ENCODE results near the gene HTR2B.
"Not testable (repeated sequence)": the region's sequence is repeated elsewhere in the genome, so short reads cannot be mapped to it uniquely, and the experiment has no call there.

HTR2B gene

GRCh38 chr2:231160701-231161100, 35.9 kb upstream of the HTR2B start:
- Histone ChIP-seq H3K27ac (ENCODE audit: low read length) (no peak overlapping the region), H3K27me3 (ENCODE audit: control insufficient read depth, insufficient read depth, low read length) (no peaks in the 10 kb centered on the region), H3K4me1 (ENCODE audit: control insufficient read depth, low read depth, low read length) (peaks cover 8% of the 10 kb centered on the region), H3K36me3 (ENCODE audit: control insufficient read depth, low read depth, low read length) (peaks cover 21% of the 10 kb centered on the region), H3K9me3 (ENCODE audit: control insufficient read depth, low read depth, low read length) (no peaks in the 10 kb centered on the region), H3K9ac (ENCODE audit: low read length) (no peak overlapping the region), H3K4me3 (ENCODE audit: low read length) (no peak overlapping the region)

GRCh38 chr2:231159306-231159705, 34.5 kb upstream of the HTR2B start:
- no peak overlapping the region for H3K27ac ChIP-seq (ENCODE audit: low read length)
- H3K27me3 ChIP-seq (ENCODE audit: control insufficient read depth, insufficient read depth, low read length), result no peaks in the 10 kb centered on the region
- H3K9me3 ChIP-seq (ENCODE audit: control insufficient read depth, low read depth, low read length), result no peaks in the 10 kb centered on the region
- H3K36me3 ChIP-seq (ENCODE audit: control insufficient read depth, low read depth, low read length), result peaks cover 20% of the 10 kb centered on the region
- H3K4me1 ChIP-seq (ENCODE audit: control insufficient read depth, low read depth, low read length), result peaks cover 8% of the 10 kb centered on the region
- H3K4me3 ChIP-seq (ENCODE audit: low read length), result no peak overlapping the region
- H3K9ac ChIP-seq (ENCODE audit: low read length), result no peak overlapping the region

DNA sequence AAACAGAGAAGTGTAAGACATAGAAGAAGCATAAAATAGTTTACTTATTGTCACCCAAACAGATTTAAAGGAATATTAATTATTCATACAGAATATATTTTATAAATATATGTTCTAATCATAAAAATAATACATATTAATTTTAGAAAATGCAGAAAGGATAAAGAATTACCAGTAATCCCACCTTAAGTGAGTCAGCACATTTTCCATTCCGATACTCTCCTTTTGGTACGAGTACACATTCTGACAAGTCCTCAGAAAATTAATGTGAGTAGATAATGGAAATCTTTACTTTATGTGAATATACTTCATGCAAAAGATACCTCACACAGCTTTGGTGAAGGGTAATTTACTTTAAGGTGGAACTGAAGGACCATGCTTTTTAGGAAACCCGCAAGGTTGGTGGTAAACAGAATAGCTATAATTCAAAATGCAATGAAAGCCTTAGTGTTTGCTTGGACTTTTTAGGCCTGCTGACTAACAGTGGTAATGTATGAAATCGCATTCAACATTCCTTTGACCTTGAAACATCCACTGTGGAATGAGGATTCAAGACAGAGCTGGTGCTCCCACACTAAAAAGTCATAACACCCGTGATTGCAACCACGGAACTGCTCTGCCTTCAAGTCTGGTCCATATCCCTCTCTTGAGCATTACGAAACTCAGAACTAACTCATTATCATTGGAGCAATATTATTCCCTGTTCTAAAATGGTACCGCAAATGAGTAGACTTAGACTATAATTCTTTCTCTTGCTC, 28.1 kb upstream of the HTR2B start:
- Histone ChIP-seq H3K9me3 (ENCODE audit: control insufficient read depth, low read depth, low read length) (no peaks in the 10 kb centered on the region), H3K9ac (ENCODE audit: low read length) (no peak overlapping the region), H3K27ac (ENCODE audit: low read length) (no peak overlapping the region), H3K36me3 (ENCODE audit: control insufficient read depth, low read depth, low read length) (peaks cover 43% of the 10 kb centered on the region), H3K27me3 (ENCODE audit: control insufficient read depth, insufficient read depth, low read length) (no peaks in the 10 kb centered on the region), H3K4me1 (ENCODE audit: control insufficient read depth, low read depth, low read length) (no peaks in the 10 kb centered on the region), H3K4me3 (ENCODE audit: low read length) (no peak overlapping the region)

GRCh38 chr2:231146665-231147064, 21.8 kb upstream of the HTR2B start:
- no peak overlapping the region for H3K9ac ChIP-seq (ENCODE audit: low read length)
- H3K36me3 ChIP-seq (ENCODE audit: control insufficient read depth, low read depth, low read length), result peaks cover 38% of the 10 kb centered on the region
- H3K27me3 ChIP-seq (ENCODE audit: control insufficient read depth, insufficient read depth, low read length), result no peaks in the 10 kb centered on the region

DNA sequence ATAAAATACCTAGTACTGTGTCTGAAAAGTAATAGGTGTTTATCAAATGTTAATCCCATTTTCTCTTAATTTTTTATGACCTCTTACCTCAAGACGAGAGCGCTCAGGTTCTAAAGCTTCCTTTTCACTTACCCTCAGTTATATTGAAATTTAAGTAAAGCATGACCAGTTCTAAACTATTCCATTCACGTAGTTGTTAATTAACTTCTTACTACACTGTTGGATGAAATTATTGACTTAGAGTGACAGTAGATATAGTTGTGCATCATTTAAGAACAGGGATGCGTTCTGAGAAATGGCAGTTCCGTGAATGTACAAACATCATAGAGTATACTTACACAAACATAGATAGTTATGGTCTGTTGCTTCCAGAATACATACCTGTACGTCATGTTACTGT, 20.1 kb upstream of the HTR2B start:
- H3K4me3 ChIP-seq (ENCODE audit: low read length), result no peak overlapping the region
- no peak overlapping the region for H3K9ac ChIP-seq (ENCODE audit: low read length)
- peaks cover 36% of the 10 kb centered on the region for H3K36me3 ChIP-seq (ENCODE audit: control insufficient read depth, low read depth, low read length)
- no peaks in the 10 kb centered on the region for H3K27me3 ChIP-seq (ENCODE audit: control insufficient read depth, insufficient read depth, low read length)
- no peaks in the 10 kb centered on the region for H3K9me3 ChIP-seq (ENCODE audit: control insufficient read depth, low read depth, low read length)
- H3K4me1 ChIP-seq (ENCODE audit: control insufficient read depth, low read depth, low read length), result no peaks in the 10 kb centered on the region
- no peak overlapping the region for H3K27ac ChIP-seq (ENCODE audit: low read length)

More at GRCh38 chr2:231146665-231147064, 21.8 kb upstream of the HTR2B start:
- Histone ChIP-seq H3K9me3 (ENCODE audit: control insufficient read depth, low read depth, low read length) (no peaks in the 10 kb centered on the region), H3K4me3 (ENCODE audit: low read length) (no peak overlapping the region), H3K4me1 (ENCODE audit: control insufficient read depth, low read depth, low read length) (no peaks in the 10 kb centered on the region), H3K27ac (ENCODE audit: low read length) (no peak overlapping the region)

DNA sequence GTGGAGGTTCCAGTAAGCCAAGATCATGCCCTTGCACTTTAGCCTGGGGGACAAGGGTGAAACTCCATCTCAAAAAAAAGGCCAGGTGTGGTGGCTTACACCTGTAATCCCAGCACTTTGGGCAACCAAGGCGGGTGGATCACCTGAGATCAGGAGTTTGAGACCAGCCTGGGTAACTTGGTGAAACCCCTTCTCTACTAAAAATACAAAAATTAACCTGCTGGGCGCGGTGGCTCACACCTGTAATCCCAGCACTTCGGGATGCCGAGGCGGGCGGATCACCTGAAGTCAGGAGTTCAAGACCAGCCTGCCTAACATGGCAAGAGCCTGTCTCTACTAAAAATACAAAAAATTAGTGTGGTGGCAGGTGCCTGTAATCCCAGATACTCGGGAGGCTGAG, 16.0 kb upstream of the HTR2B start:
- H3K9me3 ChIP-seq (ENCODE audit: control insufficient read depth, low read depth, low read length); H3K4me3 ChIP-seq (ENCODE audit: low read length); H3K36me3 ChIP-seq (ENCODE audit: control insufficient read depth, low read depth, low read length); H3K4me1 ChIP-seq (ENCODE audit: control insufficient read depth, low read depth, low read length); H3K27me3 ChIP-seq (ENCODE audit: control insufficient read depth, insufficient read depth, low read length); H3K9ac ChIP-seq (ENCODE audit: low read length); H3K27ac ChIP-seq (ENCODE audit: low read length): not testable (repeated sequence)

- Histone ChIP-seq H3K27ac (ENCODE audit: low read length) (no peak overlapping the region), H3K36me3 (ENCODE audit: control insufficient read depth, low read depth, low read length) (peaks cover 8% of the 10 kb centered on the region), H3K4me3 (ENCODE audit: low read length) (no peak overlapping the region), H3K4me1 (ENCODE audit: control insufficient read depth, low read depth, low read length) (no peaks in the 10 kb centered on the region), H3K27me3 (ENCODE audit: control insufficient read depth, insufficient read depth, low read length) (no peaks in the 10 kb centered on the region), H3K9me3 (ENCODE audit: control insufficient read depth, low read depth, low read length) (no peaks in the 10 kb centered on the region), H3K9ac (ENCODE audit: low read length) (no peak overlapping the region)
Measured at GRCh38 chr2:231139796-231140195, 15.0 kb upstream of the HTR2B start.

GRCh38 chr2:231138699-231139098, 13.9 kb upstream of the HTR2B start:
- Histone ChIP-seq H3K27ac (ENCODE audit: low read length) (no peak overlapping the region), H3K9ac (ENCODE audit: low read length) (no peak overlapping the region), H3K36me3 (ENCODE audit: control insufficient read depth, low read depth, low read length) (peaks cover 8% of the 10 kb centered on the region), H3K9me3 (ENCODE audit: control insufficient read depth, low read depth, low read length) (no peaks in the 10 kb centered on the region), H3K4me1 (ENCODE audit: control insufficient read depth, low read depth, low read length) (no peaks in the 10 kb centered on the region), H3K27me3 (ENCODE audit: control insufficient read depth, insufficient read depth, low read length) (no peaks in the 10 kb centered on the region), H3K4me3 (ENCODE audit: low read length) (no peak overlapping the region)

GRCh38 chr2:231134910-231135655, 10.2 kb upstream of the HTR2B start:
- H3K9ac ChIP-seq (ENCODE audit: low read length), result no peak overlapping the region
- no peak overlapping the region for H3K27ac ChIP-seq (ENCODE audit: low read length)
- peaks cover 6% of the 10 kb centered on the region for H3K4me1 ChIP-seq (ENCODE audit: control insufficient read depth, low read depth, low read length)
- H3K27me3 ChIP-seq (ENCODE audit: control insufficient read depth, insufficient read depth, low read length), result no peaks in the 10 kb centered on the region
- H3K4me3 ChIP-seq (ENCODE audit: low read length), result no peak overlapping the region
- no peaks in the 10 kb centered on the region for H3K9me3 ChIP-seq (ENCODE audit: control insufficient read depth, low read depth, low read length)
- H3K36me3 ChIP-seq (ENCODE audit: control insufficient read depth, low read depth, low read length), result peaks cover 8% of the 10 kb centered on the region

- peaks cover under 1% of the 10 kb centered on the region for H3K36me3 ChIP-seq (ENCODE audit: control insufficient read depth, low read depth, low read length)
- no peaks in the 10 kb centered on the region for H3K9me3 ChIP-seq (ENCODE audit: control insufficient read depth, low read depth, low read length)
- no peak overlapping the region for H3K27ac ChIP-seq (ENCODE audit: low read length)
- H3K27me3 ChIP-seq (ENCODE audit: control insufficient read depth, insufficient read depth, low read length), result no peaks in the 10 kb centered on the region
- H3K4me1 ChIP-seq (ENCODE audit: control insufficient read depth, low read depth, low read length), result peaks cover 6% of the 10 kb centered on the region
- no peak overlapping the region for H3K4me3 ChIP-seq (ENCODE audit: low read length)
- H3K9ac ChIP-seq (ENCODE audit: low read length), result no peak overlapping the region
Measured at GRCh38 chr2:231133365-231134099, 8.7 kb upstream of the HTR2B start.

- H3K4me3 ChIP-seq (ENCODE audit: low read length), result no peak overlapping the region
Measured at GRCh38 chr2:231132129-231132528, 7.3 kb upstream of the HTR2B start.

More at GRCh38 chr2:231132129-231132528, 7.3 kb upstream of the HTR2B start:
- H3K4me1 ChIP-seq (ENCODE audit: control insufficient read depth, low read depth, low read length), result peaks cover 6% of the 10 kb centered on the region
- no peaks in the 10 kb centered on the region for H3K36me3 ChIP-seq (ENCODE audit: control insufficient read depth, low read depth, low read length)
- H3K27me3 ChIP-seq (ENCODE audit: control insufficient read depth, insufficient read depth, low read length), result no peaks in the 10 kb centered on the region
- no peaks in the 10 kb centered on the region for H3K9me3 ChIP-seq (ENCODE audit: control insufficient read depth, low read depth, low read length)
- no peak overlapping the region for H3K9ac ChIP-seq (ENCODE audit: low read length)
- H3K27ac ChIP-seq (ENCODE audit: low read length), result no peak overlapping the region
